ENCODE data around the gene CDX2.
A peak's percentile ranks its signal among the peaks of the same experiment; 100 is the strongest.
"Not testable (repeated sequence)": the region's sequence is repeated elsewhere in the genome, so short reads cannot be mapped to it uniquely, and the experiment has no call there.

The CDX2 gene, protein sequence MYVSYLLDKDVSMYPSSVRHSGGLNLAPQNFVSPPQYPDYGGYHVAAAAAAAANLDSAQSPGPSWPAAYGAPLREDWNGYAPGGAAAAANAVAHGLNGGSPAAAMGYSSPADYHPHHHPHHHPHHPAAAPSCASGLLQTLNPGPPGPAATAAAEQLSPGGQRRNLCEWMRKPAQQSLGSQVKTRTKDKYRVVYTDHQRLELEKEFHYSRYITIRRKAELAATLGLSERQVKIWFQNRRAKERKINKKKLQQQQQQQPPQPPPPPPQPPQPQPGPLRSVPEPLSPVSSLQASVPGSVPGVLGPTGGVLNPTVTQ

GRCh38 chr13:27969082-27969865 lies at the start of gene CDX2:
TSS of gene CDX2 (minus strand) at chr13:27969315. CDS start at chr13:27969006, 309 bp downstream.
- no peak for DNase-seq

DNA sequence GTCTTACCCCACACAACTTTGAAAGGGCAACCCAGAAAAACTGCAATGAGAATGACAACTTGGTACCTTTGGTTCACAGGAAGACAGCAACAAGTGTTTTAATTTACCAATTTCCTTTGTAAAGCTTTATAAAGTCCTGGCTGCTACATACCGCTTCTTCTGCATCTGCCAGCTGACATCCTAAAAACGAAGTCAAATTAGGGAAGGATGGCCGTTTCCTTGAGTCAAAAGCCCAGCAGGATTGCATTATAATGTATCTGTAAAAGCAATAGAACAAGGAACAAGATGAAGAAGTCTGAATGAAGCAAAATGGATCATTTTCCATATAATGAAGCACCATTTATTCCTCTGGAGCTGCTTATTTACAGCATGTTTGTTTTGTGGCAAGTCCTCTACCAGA lies 45.2 kb upstream of the CDX2 start:
- DNase-seq: no peak

- no peak for DNase-seq
Measured at GRCh38 chr13:28013482-28013881, 44.4 kb upstream of the CDX2 start.

DNA sequence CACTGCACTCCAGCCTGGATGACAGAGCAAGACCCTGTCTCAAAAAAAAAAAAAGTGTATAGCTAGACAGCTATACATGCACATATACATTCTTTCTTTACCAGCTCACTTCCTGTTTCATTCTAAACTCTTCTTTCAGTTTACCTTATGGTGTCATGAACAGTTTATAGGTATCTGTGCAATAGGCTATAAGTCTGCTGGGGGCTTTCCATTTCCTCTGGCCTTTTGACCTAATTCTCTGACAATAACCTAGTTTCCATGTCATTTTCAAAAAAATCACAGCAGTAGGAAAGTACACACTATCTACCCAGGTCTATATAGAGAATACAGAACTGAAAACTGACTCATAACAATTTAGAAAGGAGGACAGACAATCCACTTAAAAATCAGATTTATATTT lies 43.8 kb upstream of the CDX2 start:
- DNase-seq: no peak

- no peak for DNase-seq
Measured at GRCh38 chr13:28012383-28012782, 43.3 kb upstream of the CDX2 start.

GRCh38 chr13:28010046-28010445 lies 40.9 kb upstream of the CDX2 start:
- no peak for DNase-seq

DNA sequence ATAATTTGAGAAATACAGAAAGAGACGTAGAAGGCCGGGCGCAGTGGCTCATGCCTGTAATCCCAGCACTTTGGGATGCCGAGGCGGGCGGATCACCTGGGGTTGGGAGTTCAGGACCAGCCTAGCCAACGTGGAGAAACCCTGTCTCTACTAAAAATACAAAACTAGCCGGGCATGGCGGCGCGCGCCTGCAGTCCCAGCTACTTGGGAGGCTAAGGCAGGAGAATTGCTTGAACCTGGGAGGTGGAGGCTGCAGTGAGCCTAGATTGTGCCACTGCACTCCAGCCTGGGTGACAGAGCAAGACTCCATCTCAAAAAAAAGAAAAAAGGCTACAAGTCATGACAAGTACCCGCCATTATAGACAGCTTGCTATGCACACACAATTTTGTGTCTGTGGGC lies 35.9 kb upstream of the CDX2 start:
- DNase-seq: not testable (repeated sequence)

DNA sequence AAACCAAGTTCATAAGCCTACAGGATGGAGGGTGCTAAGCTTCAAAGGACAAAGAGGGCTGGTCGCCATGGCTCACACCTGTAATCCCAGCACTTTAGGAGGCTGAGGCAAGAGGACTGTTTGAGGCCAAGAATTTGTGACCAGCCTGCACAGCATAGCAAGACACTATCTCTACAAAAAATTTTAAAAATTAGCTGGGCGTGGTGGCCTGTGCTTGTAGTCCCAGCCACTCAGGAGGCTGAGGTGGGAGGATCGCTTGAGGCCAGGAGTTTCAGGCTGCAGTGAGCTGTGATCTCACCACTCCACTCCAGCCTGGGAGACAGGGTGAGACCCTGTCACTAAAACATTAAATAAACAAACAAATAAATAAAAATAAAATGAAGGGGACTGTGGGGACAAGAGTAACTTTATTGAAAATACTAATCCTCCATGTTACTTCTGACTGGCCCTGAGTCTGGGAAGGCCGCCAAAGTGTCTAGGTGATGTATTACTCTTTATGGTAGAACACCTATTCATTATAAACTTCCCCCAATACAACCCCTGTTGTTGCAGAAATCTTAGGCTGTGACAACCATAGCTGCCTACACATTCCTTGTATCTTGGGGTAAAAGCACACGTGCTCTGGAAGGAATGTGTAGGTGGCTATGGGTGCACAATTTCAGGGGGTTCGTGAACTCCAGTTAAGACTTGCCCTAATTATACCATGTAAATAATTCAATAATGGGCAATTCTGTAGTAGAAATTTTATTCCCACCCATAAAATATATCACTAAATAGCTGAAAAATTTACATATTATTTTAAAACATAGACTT lies 34.0 kb upstream of the CDX2 start:
- DNase-seq: no peak

DNA sequence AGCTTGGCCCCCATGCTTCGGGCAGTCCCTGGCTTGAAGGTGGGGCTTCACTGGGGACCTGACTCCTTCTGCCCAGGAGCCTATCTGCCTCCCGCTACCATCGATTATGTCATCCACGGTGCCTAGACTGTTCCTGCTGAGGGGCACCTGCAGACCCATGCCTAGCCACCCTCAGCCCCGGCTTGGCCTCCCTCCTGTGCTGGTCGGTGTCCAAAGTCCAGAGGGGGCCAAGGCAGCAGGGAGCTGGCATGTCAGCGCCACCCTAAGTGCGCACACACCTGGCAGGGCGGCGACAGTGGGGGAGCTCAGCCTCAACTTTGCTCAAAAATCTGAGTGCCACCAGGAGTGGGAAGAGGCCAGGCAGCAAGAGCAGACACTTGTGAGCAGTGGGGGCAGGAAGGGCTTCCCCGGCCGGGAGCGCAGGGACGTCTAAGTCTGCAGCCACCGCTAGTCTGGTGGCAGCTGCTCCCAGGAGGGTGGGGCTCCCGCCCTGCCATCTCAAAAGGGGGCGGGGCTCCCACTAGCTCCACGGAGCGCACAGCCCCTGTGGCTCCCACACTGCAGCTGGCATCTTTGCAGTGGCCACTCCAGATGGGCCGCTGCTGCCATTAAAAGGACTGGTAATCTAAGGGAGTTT lies 32.8 kb upstream of the CDX2 start:
- no peak for DNase-seq

- DNase-seq: no peak
Measured at GRCh38 chr13:28001049-28001448, 31.9 kb upstream of the CDX2 start.

- DNase-seq: no peak
Measured at GRCh38 chr13:28000567-28000966, 31.5 kb upstream of the CDX2 start.

- peak; percentile 76 for DNase-seq
Measured at GRCh38 chr13:27997904-27998522, 28.9 kb upstream of the CDX2 start.

DNA sequence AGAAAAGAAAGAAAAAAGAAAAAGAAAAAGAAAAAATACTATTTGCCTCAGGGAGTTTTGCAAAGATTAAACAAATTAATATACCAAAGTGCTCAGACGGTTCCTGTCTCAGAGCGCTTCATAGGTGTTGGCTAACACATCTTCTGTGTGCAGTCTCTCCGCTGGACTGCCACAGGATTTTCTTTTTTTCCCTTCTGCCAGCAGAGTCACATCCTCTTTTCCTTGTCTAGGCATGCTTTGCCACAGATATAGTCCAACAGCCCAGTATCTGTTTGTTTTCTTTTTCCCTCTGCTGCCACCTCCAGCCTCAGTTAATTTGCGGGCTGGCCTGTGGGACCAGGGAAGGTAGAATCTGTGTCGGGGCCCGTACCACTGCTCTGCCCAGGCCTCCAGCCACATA lies 22.8 kb upstream of the CDX2 start:
- no peak for DNase-seq

- DNase-seq: no peak
Measured at GRCh38 chr13:27988520-27988919, 19.4 kb upstream of the CDX2 start, which contains the start of gene URAD. TSS of gene URAD (minus strand) at chr13:27988693. CDS start at chr13:27988637, 56 bp downstream.

- DNase-seq: no peak
Measured at GRCh38 chr13:27985600-27985999, 16.5 kb upstream of the CDX2 start.

GRCh38 chr13:27982361-27982760 lies 13.2 kb upstream of the CDX2 start:
- DNase-seq: no peak

- DNase-seq: no peak
Measured at GRCh38 chr13:27981006-27981708, 12.0 kb upstream of the CDX2 start.

DNA sequence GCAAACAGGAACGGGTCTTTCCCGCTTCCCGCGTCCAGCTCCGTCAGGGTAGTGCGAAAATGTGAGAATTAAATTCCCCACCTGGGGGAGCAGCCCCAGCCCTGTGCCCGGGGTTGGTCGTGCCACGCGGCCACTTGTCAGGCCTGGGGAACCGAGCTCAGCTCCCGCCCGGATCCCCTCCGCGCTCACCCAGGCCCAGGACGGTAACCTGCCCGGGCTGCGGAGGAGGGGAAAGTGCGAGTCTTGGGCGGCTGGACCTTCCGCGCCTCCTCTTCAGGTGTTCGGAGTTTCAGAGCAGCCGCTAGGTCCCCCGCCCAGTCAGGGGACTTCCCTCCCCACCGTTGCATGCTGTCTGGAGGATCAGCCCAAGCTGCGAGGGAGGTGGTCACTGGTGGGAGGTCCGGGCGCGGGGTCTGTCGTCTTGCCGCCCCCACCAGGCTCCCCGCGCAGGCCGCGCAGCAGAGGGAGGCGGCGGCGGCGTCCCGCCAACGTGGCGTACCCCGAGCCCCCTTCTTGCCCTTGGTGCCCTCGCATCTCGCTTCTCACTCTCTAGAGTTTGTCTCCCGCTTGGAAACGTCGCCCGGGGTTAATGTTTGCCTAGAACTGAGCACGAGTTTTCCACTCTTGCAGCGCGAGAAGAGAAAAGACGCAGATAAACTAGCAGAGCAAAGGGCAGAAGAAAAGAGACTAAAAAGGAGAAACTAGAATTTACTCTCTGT lies 11.3 kb upstream of the CDX2 start:
- no peak for DNase-seq

GRCh38 chr13:27979765-27980279 lies 10.7 kb upstream of the CDX2 start:
- no peak for DNase-seq

DNA sequence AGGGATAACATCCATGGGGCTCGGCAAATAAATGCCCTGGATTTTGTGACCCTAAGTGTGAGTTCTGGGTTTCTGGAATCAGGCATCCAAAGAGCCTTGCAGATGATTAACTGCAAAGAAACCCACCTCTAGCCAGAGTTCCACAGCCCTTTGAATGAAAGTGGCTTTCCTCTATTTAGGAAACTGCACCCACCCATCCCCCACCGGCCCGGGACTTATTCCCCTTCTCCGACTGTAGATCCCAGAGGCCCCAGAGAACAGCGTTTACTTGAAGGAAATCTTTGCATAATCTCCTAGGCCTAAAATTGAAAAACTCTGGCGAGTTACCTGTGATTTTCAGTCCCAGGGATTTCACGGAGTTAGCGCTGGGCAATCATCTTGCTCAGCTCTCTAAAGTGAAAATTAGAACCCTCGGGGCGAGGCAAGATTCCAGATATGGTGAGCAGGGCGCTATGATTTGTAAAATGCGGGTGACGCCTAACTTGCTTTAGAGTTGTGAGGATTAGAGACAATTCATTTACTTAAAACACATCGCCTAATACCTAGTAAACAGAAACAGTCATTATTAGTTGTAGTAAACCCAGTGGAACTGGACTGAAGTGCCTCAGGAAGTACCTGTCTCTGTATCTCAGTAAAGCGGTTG lies 10.0 kb upstream of the CDX2 start:
- no peak for DNase-seq
